ENCODE results near the gene SLC45A1. TPM values are rescaled to one million over a fixed set of nuclear protein-coding genes. Genes with fewer than 3 reads are reported as not detected.

Gene SLC45A1
- total and polyA plus RNA-seq, 2 experiments from 2014 or later: 0.34 to 0.42 TPM

- no peaks in the 10 kb centered on the region for H3K36me3 ChIP-seq
- H3K27ac ChIP-seq: peak overlapping the region; percentile 50
- TF ChIP-seq, protein P1, sequence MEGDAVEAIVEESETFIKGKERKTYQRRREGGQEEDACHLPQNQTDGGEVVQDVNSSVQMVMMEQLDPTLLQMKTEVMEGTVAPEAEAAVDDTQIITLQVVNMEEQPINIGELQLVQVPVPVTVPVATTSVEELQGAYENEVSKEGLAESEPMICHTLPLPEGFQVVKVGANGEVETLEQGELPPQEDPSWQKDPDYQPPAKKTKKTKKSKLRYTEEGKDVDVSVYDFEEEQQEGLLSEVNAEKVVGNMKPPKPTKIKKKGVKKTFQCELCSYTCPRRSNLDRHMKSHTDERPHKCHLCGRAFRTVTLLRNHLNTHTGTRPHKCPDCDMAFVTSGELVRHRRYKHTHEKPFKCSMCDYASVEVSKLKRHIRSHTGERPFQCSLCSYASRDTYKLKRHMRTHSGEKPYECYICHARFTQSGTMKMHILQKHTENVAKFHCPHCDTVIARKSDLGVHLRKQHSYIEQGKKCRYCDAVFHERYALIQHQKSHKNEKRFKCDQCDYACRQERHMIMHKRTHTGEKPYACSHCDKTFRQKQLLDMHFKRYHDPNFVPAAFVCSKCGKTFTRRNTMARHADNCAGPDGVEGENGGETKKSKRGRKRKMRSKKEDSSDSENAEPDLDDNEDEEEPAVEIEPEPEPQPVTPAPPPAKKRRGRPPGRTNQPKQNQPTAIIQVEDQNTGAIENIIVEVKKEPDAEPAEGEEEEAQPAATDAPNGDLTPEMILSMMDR (IDR thresholded peaks at IDR 0.05; ENCODE audit: low read depth, low read length): no peak
- no peaks in the 10 kb centered on the region for H3K9me3 ChIP-seq (ENCODE audit: low read depth)
- H3K27me3 ChIP-seq: no peaks in the 10 kb centered on the region
- H3K4me1 ChIP-seq (ENCODE audit: low read depth): peaks cover 30% of the 10 kb centered on the region
- H3K4me3 ChIP-seq: no peak overlapping the region
- no peak for DNase-seq (ENCODE audit: low read depth in 1 of 2, low spot score in 1 of 2)
Measured at GRCh38 chr1:8389958-8390535, 72.1 kb downstream of the SLC45A1 start.

- Histone ChIP-seq H3K36me3 (no peaks in the 10 kb centered on the region), H3K4me1 (ENCODE audit: low read depth) (peaks cover 36% of the 10 kb centered on the region), H3K4me3 (no peak overlapping the region), H3K9me3 (ENCODE audit: low read depth) (no peaks in the 10 kb centered on the region), H3K27me3 (no peaks in the 10 kb centered on the region), H3K27ac (peak overlapping the region; percentile 21)
- no peak for DNase-seq (ENCODE audit: low read depth in 1 of 2, low spot score in 1 of 2)
- TF ChIP-seq, protein P1 (IDR thresholded peaks at IDR 0.05; ENCODE audit: low read depth, low read length): no peak
Measured at GRCh38 chr1:8390707-8391106, 72.8 kb downstream of the SLC45A1 start.

DNA sequence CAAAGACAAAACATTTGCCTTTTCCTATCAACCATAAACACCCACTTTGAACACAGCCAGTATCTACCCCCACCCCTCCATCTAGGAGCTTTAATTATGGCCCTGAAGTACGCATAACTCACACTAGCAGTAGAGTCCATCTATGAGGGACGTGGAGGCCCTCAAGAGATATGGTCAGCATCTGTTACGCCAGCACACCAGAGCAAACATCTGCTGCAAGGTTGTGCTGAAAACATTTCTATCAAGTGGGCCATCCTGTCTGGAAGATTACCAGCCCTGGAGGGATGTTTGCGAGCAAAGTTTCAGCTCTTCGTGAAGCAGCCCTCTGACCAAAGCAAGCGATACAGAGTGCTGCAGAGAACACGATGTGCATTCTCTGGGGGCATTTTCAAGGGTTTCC is 74.6 kb downstream of the SLC45A1 start:
- peak in 1 of 2 donors; percentile 66 for DNase-seq (ENCODE audit: low read depth in 1 of 2, low spot score in 1 of 2)
- TF ChIP-seq, protein P1 (IDR thresholded peaks at IDR 0.05; ENCODE audit: low read depth, low read length): no peak

More for the DNA sequence above, 74.6 kb downstream of the SLC45A1 start:
- Histone ChIP-seq H3K27ac (peak overlapping the region; percentile 9), H3K9me3 (ENCODE audit: low read depth) (no peaks in the 10 kb centered on the region), H3K27me3 (no peaks in the 10 kb centered on the region), H3K36me3 (no peaks in the 10 kb centered on the region), H3K4me1 (ENCODE audit: low read depth) (peaks cover 47% of the 10 kb centered on the region), H3K4me3 (no peak overlapping the region)

All from cardiac muscle cell (in vitro differentiated cells and primary cell).